Stimulated activated CD8-positive, alpha-beta memory T cell treated with anti-CD3 and anti-CD28 coated beads, Interleukin-4, amount 100 ng/mL, for 4 hours (primary cell): ENCODE data around the gene U2SURP.
"Not testable (repeated sequence)": the region's sequence is repeated elsewhere in the genome, so short reads cannot be mapped to it uniquely, and the experiment has no call there.

ENCODE experiments used
- DNase-seq, 2 donors: peaks; one replicate each; pipeline ENCODE4 v3.0.0-alpha.2; 2020; ENCODE audit warnings: low read depth in 2 of 2, low spot score in 1 of 2

The U2SURP gene

DNA sequence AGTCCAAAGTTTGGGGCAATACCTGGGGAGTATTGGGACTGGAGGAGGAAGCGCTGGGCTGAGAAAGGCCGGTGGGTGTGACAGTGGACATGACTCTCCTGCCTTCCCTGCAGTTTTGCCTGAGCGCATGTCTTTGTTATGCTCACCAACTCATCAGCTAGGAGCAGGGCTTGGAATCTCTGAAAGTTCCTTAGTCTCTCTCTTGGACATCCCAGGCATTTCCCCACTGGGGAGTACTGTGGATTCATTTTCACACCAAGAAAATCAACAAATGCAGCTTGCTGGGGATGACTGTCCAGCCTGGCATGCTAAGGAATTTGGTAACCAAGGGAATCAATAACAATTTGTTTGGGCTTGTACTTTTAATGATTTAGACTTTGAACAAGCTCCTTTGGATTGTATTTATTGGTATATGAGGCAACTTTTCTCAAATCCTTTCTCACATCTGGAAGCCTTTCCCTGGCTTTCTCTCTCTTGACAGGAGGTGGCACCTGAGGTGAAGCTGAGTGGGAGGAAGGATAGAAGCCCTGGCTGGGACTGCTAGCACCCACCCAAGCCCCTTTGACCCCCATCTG is 69.7 kb downstream of the U2SURP start:
- no peak for DNase-seq

DNA sequence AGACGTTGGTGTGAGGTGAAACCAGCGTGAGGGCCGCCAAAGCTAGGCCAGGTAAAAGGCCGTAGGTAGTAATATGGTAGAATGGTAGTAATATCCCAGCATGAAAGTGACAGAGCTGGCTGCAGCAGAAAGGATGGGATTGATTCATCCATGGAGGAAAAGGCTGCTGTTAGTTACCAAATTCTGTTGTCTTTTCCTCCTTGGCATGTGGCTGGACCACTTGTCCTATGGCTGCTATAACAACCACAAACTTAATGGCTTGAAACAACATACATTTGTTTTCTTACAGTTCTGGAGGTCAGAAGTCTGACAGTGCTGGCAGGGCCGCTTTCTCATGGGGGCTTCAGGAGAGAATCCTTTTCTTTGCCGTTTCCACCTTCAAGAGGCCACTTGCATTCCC is 70.4 kb downstream of the U2SURP start:
- DNase-seq, result no peak

- DNase-seq, result not testable (repeated sequence)
Observed at GRCh38 chr3:143072298-143073020, 71.1 kb downstream of the U2SURP start.

DNA sequence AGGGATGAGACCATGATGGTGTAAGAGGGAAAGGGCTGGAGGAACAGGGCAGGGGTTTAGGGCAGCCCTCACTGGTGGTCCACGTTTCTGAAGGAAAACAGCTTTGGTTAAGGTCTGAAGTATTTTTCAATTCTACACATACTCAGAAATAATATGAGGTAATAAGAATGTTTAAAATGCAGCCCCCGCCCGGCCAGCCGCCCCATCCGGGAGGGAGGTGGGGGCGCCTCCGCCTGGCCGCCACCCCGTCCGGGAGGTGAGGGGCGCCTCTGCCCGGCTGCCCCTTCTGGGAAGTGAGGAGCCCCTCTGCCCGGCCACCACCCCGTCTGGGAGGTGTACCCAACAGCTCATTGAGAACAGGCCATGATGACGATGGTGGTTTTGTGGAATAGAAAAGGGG is 72.2 kb downstream of the U2SURP start:
- DNase-seq, result not testable (repeated sequence)

DNA sequence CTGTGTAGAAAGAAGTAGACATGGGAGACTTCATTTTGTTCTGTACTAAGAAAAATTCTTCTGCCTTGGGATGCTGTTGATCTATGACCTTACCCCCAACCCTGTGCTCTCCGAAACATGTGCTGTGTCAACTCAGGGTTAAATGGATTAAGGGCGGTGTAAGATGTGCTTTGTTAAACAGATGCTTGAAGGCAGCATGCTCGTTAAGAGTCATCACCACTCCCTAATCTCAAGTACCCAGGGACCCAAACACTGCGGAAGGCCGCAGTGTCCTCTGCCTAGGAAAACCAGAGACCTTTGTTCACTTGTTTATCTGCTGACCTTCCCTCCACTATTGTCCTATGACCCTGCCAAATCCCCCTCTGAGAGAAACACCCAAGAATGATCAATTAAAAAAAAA is 72.6 kb downstream of the U2SURP start:
- DNase-seq, result not testable (repeated sequence)

DNA sequence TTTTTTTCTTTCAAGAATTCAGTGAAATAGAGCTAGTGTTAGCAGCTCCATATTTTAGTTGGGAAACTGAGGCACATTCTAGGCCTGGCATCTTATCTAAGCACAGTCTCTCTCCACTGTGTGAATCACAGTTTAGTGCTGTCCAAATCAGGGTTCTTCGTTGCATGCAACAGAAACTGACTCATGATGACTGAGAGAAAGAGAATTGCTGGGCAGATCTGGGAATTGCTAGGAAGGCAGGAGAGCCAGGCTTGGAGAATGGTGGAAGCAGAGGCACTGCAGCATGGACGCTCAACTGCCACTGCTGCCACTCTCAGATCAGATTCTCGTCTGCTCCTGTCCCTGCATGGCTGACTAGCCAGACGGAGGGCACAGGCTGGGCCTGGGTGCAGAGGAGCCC is 77.5 kb downstream of the U2SURP start:
- no peak for DNase-seq

DNA sequence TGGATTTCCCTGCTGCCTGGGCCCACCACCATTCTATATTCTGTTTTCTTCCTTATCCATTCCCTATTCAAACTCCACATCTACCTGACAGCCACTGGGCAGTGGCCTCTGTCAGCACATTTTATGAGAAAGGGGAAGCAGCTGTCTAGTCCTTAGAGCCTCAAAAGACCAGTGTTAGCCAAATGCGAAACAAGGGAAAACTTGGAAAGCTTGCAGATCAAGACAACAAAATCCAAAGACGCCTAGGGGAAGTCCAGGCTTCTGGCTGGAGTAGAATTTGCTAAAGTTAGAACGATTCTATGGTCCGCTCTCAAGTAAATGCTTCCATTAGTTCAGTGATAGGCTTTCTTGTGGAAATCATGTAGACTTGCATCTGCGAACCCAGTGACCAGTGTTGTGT is 78.8 kb downstream of the U2SURP start:
- DNase-seq, result no peak

GRCh38 chr3:143081365-143081764 is 80.0 kb downstream of the U2SURP start:
- DNase-seq, result no peak

DNA sequence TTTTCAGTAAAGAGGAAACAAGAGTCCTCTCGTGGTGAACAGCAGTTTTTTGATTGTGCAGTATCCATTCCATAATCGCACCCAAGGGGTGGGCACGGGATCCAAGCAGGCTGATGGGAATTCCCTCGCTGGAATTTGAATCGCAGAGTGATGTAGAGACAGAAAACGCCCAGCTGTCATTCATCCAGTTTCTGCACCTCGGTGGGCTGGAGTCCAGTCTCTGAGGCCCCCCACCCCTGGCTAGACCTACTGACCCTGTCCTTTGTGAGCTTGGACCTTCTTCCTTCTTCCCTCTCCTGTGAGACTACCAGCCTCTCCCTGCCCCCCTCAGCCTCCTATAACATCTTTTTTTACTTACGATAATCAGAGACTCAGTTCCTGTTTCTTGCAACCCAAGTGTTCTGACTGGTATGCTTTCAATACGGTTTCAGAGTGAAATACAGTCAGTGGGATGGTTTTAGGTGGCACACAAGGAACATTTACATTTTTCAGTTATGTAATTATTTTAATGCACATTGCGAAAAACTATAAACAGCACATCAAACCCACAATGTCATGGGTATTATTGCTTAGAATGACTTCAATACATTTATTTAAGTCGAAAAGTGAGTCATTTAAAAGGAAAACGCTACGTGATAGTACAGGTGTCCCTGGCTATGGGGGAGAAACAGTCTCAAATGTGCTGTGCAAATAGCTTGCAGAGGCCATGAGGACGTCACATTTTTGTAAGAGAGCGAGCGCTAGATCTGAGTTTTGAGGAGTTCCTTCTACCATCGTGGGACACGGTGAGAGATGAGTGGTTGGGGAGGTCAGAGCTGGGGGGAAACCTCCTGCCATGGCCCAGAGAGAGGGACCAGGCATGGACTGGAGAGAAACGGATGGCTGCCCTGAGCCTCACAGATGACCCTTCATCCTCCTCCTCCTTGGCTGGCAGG is 80.7 kb downstream of the U2SURP start:
- no peak for DNase-seq

GRCh38 chr3:143083781-143084180 is 82.4 kb downstream of the U2SURP start:
- no peak for DNase-seq

- no peak for DNase-seq
Observed at GRCh38 chr3:143084856-143085731, 83.7 kb downstream of the U2SURP start.

DNA sequence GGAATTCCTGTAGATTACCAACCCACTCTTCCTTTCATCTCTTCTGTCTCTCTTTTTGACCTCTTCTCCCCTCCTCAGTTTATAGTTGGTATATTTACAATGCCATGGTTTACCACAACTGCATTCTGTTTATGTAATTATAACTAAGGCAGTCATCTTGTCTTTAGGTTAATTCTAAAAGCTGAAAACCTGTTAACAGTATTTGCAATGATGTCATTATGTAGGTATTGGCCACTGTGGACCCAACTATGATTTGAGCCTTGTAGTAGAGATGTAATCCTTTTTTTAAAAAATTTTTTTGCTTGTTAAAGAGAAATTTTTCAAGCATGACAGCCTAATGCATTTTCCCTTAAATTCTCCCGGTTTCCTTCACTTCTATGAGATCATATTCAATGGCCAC is 87.5 kb downstream of the U2SURP start:
- no peak for DNase-seq

GRCh38 chr3:143089965-143090364 is 88.6 kb downstream of the U2SURP start:
- no peak for DNase-seq

GRCh38 chr3:143090486-143090885 is 89.1 kb downstream of the U2SURP start:
- DNase-seq, result no peak

DNA sequence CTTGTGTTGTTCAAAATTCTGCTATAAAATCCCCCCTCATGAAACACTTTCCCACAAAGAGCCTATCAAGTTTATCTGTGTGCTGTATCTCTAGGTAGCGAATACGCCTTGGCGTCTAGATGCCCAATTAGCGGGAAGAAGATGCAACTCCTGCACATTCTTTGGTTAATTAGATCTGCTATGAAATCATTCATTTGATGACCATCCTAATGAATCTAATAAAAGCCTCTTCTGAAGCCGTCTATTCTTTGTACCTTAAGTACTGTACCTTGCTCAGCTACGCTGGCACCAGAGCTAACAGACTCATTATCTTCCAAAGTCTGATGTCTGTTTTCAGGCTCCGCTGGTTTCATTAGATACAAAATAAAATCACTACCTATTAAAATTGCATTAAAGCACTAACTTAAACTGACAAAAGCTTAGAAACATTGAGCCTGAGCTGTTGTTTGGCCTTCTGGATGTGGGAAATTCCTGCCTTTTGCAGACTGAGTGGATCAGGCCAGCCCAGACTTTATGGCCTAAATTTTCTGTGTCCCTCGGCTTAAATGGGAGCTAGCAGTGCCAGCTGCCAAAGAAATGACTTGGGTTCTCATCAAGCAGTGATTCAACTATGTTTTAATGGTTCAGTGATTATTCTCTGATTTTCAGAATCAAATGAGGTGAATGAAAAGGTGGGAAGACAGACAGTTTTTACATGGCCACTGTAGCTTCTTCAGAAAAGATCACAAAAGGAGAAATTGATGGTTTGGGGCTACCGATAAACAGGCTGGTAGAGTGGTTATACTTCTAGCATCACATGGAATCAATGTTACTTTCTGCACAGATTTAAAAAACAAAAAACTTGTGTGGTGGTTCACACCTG is 89.8 kb downstream of the U2SURP start:
- no peak for DNase-seq

GRCh38 chr3:143092191-143092590 is 90.8 kb downstream of the U2SURP start:
- DNase-seq, result no peak

DNA sequence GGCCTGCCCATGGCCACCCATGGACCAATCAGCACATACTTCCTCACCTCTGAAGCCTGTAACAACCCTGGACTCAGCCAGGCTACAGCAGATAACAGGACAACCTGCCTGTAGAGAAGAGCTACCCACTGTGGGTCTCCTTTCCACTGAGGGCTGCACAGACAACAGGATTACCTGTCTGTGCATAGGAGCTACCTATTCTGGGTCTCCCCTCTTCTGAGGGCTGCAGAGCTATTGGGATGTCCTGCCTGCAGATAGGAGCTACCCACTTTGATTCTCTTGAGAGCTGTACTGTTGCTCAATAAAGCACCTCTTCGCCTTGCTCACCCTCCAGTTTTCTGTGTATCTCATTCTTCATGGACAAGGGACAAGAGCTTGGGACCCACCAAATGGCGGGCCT is 94.4 kb downstream of the U2SURP start:
- DNase-seq, result no peak

- DNase-seq, result no peak
Observed at GRCh38 chr3:143098032-143098764, 96.8 kb downstream of the U2SURP start.

GRCh38 chr3:143099210-143099609 is 97.8 kb downstream of the U2SURP start:
- no peak for DNase-seq
